HEK293 (cell line): Measurements from ENCODE around the gene CABP4.

ENCODE experiments used
- ZNF473 ChIP-seq: fragments of 450-650 bp; formaldehyde crosslinking; IDR thresholded peaks from 2 replicates; pipeline ENCODE4 v1.5.1; 2017; ENCODE audit warnings: missing biosample characterization, missing genetic modification characterization
- ZNF529 ChIP-seq: fragments of 450-650 bp; formaldehyde crosslinking; IDR thresholded peaks from 2 replicates; pipeline ENCODE4 v1.5.1; 2017; ENCODE audit warnings: missing genetic modification characterization, missing biosample characterization; ENCODE audit not compliant: insufficient replicate concordance
- ZNF623 ChIP-seq: fragments of 450-650 bp; formaldehyde crosslinking; IDR thresholded peaks from 2 replicates; pipeline ENCODE4 v1.5.1; 2016; ENCODE audit warnings: missing biosample characterization, missing genetic modification characterization

- no peak for TF ChIP-seq ZNF623 (tag by site-specific recombination)
- no peak for TF ChIP-seq ZNF529 (tag by site-specific recombination)
- no peak for TF ChIP-seq ZNF473 (tag by site-specific recombination)
Observed at GRCh38 chr11:67409781-67410368, 45.3 kb upstream of the CABP4 start.
